Frontal cortex (tissue), 4 donors: Measurements from ENCODE around the gene SLFN12L. TPM values are rescaled to one million over a fixed set of nuclear protein-coding genes. Genes with fewer than 3 reads are reported as not detected.
A peak's percentile ranks its signal among the peaks of the same experiment; 100 is the strongest.

ENCODE experiments used
- DNase-seq, 2 donors: peaks; one replicate each; pipeline ENCODE4 v3.0.0; 2012; ENCODE audit warnings: low spot score in 2 of 2
- FAIRE-seq: peaks from 2 replicates; lab custom pipeline; 2012; peaks lifted over from hg19 to GRCh38; lab: Jason Lieb, UNC
- small RNA-seq: library from RNA; depleted of rRNA; stranded (forward); fragments of <200 nt; gene quantifications from one replicate; pipeline ENCODE3, GENCODE V24; 2014
- total RNA-seq: library from RNA; depleted of rRNA; stranded (reverse); fragments of >200 nt; gene quantifications from one replicate; pipeline ENCODE4 v1.2.3, GENCODE V29; 2014
- donor health status: control.
- donor health status: control.
- donor health status: control.

The SLFN12L gene
- total RNA-seq, 1 donor from 2014 or later, result 0.41 TPM

- DNase-seq (peak in 1 of 2 donors; percentile 35), FAIRE-seq (no peak)
Observed at GRCh38 chr17:35448214-35448898, 89.1 kb downstream of the SLFN12L start, which contains the start of gene SLFN13. SLFN13 (minus strand) TSS chr17:35448766; CDS start chr17:35445680, 3,086 bp downstream.

- FAIRE-seq, result no peak
- DNase-seq, result no peak
Observed at GRCh38 chr17:35447499-35447898, 90.0 kb downstream of the SLFN12L start.

- no peak for DNase-seq
- no peak for FAIRE-seq
Observed at GRCh38 chr17:35438433-35438832, 99.0 kb downstream of the SLFN12L start.

GRCh38 chr17:35433075-35433894 lies 104.2 kb downstream of the SLFN12L start:
- FAIRE-seq (no peak), DNase-seq (peak in 1 of 2 donors; percentile 29)

GRCh38 chr17:35432176-35433074 lies 105.1 kb downstream of the SLFN12L start, which contains the start of gene SLFN12:
SLFN12 (minus strand) TSS chr17:35432500; CDS start chr17:35423028, 9,472 bp downstream.
- DNase-seq, result peak in 1 of 2 donors; percentile 20
- no peak for FAIRE-seq

GRCh38 chr17:35429702-35430101 lies 107.8 kb downstream of the SLFN12L start:
- FAIRE-seq (no peak), DNase-seq (no peak)

- DNase-seq (no peak), FAIRE-seq (no peak)
Observed at GRCh38 chr17:35428229-35428628, 109.2 kb downstream of the SLFN12L start.

- FAIRE-seq, result no peak
- no peak for DNase-seq
Observed at GRCh38 chr17:35423761-35424160, 113.7 kb downstream of the SLFN12L start.

Small RNA genes lying within 50 kb of the gene (small RNA-seq; reads per million reads assigned to genes)
- gene AC015911.1, result not detected
- gene SNORD7, result 26.7 reads per million, percentile 97 among the genes with 10 or more reads in this experiment

Other genes starting within 250 kb of the SLFN12L start
- 2.9 TPM for gene SLFN11, start 164.1 kb downstream of the SLFN12L start, total RNA-seq
- gene SLFN12, start 105.2 kb downstream of the SLFN12L start, total RNA-seq, result 2.0 TPM
- under 0.01 TPM for gene SLFN13, start 88.9 kb downstream of the SLFN12L start, total RNA-seq
- 0.41 TPM for gene SLFN14, start 23.1 kb upstream of the SLFN12L start, total RNA-seq
- gene PEX12, start 40.9 kb upstream of the SLFN12L start, total RNA-seq, result 6.1 TPM
- 126 TPM for gene AP2B1, start 49.6 kb upstream of the SLFN12L start, total RNA-seq
- 6.9 TPM for gene RASL10B, start 194.0 kb upstream of the SLFN12L start, total RNA-seq
- under 0.01 TPM for gene GAS2L2, start 215.6 kb upstream of the SLFN12L start, total RNA-seq
- gene C17orf50, start 223.2 kb upstream of the SLFN12L start, total RNA-seq, result 0.41 TPM